COLO668 (cell line): ENCODE measurements around the gene MAZ.
"Not testable (repeated sequence)": the region's sequence is repeated elsewhere in the genome, so short reads cannot be mapped to it uniquely, and the experiment has no call there.

Experiments used
- DNase-seq: peaks from one replicate; lab custom pipeline; 2025; ENCODE audit not compliant: unreplicated experiment; lab: John Stamatoyannopoulos, UW

Gene MAZ

GRCh38 chr16:29806099-29806579 is at the start of gene MAZ:
Gene MAZ, plus strand, starts transcription at chr16:29806529. Its CDS starts 173 bp downstream, at chr16:29806702.
- peak; percentile 97 for DNase-seq

GRCh38 chr16:29756654-29757053 is 49.7 kb upstream of the MAZ start:
- DNase-seq, result no peak

DNA sequence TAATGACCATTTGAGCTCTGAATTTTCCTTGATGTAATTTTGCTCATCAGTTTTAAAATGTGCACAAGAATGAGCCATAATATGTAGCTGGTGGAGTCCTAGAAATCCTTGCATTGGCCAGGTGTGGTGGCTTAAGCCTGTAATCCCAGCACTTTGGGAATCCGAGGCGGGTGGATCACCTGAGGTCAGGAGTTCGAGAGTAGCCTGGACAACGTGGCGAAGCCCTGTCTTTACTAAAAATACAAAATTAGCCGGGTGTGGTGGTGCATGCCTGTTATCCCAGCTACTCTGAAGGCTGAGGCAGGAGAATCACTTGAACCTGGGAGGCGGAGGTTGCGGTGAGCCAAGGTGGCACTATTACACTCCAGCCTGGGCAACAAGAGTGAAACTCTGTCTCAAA is 49.2 kb upstream of the MAZ start:
- not testable (repeated sequence) for DNase-seq

DNA sequence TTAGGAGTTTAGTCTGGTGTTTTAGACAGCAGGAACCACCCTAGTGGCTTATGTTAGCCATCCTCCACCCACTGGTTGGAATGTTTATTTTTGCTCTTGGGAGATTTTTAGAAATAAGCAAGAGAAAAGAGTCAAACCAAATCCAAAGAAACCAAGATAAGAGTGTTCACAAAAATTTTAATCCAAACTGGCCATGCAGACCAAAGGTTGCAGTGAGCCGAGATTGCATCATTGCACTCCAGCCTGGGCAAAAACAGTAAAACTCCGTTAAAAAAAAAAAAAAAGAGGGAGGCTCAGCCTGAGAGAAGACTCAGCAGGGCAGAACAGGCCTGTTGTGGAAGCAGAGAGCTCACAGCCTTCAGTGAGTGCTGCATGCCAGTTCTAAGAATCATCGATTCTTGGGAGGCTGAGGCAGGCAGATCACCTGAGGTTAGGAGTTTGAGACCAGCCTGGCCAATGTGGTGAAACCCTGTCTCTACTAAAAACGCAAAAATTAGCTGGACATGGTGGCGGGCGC is 48.3 kb upstream of the MAZ start:
- no peak for DNase-seq

DNA sequence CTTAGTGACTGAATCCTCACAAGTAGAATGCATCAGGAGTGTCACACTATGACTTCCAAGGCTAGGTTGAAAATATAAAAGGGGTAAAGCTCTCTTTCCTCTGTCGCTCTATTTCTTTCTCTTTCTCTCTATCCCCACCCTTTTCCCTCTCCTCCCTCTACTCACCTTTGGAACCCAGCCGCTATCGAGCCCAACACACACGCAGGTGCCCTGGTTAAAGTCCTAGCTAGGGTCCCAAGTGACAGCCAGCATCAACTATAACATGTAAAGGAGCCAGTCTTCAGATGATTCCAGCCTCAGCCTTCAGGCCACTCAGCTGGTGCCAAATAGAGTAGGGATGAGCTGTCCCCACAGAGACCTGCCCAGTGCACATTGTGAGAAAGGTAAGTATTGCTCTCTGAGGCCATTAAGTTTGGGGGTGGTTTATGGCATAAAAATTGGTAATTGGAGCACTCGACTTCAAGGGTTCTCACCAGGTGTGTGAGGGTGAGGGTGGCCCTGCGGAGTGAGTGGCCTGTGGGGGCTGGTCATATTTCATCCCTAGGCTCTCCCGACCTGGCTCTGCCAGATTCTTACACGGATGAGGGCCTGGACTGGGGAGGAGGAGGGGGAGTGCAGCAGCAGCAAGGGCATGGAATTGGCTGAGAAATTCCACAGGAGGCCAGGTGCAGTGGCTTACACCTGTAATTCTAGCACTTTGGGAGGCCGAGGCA is 45.6 kb upstream of the MAZ start:
- peak; percentile 52 for DNase-seq

DNA sequence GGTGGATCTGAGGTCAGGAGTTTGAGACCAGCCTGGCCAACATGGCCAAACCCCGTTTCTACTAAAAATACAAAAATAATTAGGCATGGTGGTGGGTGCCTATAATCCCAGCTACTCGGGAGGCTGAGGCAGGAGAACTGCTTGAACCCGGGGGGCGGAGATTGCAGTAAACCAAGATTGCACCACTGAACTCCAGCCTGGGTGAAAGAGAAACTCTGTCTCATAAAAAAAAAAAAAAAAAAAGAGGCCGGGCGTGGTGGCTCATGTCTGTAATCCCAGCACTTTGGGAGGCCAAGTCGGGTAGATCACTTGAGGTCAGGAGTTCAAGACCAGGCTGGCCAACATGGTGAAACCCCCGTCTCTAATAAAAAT is 45.1 kb upstream of the MAZ start:
- not testable (repeated sequence) for DNase-seq

DNA sequence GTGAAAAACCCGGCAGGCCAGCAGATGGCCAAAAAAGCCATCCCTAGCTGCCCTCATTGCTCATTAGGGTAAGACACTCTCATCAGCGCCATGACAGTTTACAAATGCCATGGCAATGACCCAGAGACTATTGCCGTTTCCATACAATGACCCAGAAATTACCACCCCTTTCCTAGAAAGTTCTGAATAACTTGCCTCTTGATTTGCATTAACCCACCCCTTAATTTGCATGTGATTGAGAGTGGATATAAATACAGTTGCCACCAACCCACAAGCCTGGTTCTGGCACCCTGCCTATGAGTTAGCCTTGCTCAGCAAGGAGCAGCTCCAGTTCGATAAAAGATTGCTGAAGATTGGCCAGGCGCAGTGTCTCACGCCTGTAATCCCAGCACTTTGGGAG is 44.4 kb upstream of the MAZ start:
- DNase-seq, result no peak

- no peak for DNase-seq
Observed at GRCh38 chr16:29763326-29763725, 43.0 kb upstream of the MAZ start.

- peak; percentile 90 for DNase-seq
Observed at GRCh38 chr16:29765167-29766032, 40.9 kb upstream of the MAZ start.

DNA sequence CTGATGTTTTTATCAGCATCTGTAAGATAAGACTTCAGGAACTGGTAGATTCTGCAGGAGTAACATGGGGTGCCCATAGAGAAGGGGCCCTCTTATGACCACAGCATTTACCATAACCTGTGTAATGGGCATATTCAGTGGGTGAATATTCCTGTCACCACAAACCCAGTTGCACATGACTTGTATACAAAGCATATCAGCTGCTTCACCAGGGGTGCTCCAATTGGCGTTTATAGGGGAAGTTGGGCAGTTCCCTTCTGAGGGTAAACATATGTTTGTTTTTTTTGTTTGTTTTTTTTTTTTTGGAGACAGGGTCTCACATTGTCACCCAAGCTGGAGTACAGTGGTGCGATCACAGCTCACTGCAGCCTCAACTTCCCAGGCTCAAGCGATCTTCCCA is 39.8 kb upstream of the MAZ start:
- DNase-seq, result no peak

GRCh38 chr16:29767062-29767461 is 39.3 kb upstream of the MAZ start:
- DNase-seq, result no peak

GRCh38 chr16:29769507-29769906 is 36.8 kb upstream of the MAZ start:
- no peak for DNase-seq

- DNase-seq, result peak; percentile 22
Observed at GRCh38 chr16:29770250-29770929, 35.9 kb upstream of the MAZ start.

GRCh38 chr16:29772330-29772729 is 34.0 kb upstream of the MAZ start:
- not testable (repeated sequence) for DNase-seq

DNA sequence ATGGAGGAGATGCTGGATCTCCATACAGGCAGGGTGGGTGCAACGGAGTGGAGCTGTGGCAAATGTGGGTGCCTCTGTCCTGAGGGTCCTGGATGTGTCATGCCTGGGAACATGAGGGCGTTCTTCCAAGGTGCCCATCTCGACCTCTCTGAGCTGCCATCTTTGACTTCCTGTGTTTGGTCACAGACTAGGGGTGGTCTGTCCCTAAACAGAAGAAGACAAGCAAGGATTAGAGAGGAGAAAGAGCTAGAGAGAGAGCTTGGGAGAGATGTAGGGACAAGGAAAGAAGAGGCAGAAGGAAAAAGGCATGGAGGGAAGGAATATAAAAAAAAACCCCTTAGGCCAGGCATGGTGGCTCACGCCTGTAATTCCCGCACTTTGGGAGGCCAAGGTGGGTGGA is 31.6 kb upstream of the MAZ start:
- no peak for DNase-seq

GRCh38 chr16:29775742-29776408 is 30.5 kb upstream of the MAZ start:
- DNase-seq, result peak; percentile 5

- DNase-seq, result peak; percentile 19
Observed at GRCh38 chr16:29777576-29778350, 28.6 kb upstream of the MAZ start, which contains the start of gene ZG16. Gene ZG16, plus strand, starts transcription at chr16:29778256. Its CDS starts 1,011 bp downstream, at chr16:29779267.

DNA sequence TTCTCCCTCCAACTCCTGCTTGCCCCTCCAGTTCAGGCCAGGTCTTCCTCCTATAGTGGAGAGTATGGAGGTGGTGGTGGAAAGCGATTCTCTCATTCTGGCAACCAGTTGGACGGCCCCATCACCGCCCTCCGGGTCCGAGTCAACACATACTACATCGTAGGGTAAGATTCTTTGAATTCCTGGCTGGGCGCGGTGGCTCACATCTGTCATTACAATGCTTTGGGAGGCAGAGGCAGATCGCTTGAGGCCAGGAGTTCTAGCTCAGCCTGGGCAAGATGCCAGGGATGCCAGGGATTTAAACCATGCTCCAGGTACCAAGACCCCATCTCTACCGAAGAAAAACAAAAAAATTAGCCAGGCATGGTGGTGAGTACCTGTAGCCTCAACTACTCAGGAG is 26.9 kb upstream of the MAZ start:
- no peak for DNase-seq

DNA sequence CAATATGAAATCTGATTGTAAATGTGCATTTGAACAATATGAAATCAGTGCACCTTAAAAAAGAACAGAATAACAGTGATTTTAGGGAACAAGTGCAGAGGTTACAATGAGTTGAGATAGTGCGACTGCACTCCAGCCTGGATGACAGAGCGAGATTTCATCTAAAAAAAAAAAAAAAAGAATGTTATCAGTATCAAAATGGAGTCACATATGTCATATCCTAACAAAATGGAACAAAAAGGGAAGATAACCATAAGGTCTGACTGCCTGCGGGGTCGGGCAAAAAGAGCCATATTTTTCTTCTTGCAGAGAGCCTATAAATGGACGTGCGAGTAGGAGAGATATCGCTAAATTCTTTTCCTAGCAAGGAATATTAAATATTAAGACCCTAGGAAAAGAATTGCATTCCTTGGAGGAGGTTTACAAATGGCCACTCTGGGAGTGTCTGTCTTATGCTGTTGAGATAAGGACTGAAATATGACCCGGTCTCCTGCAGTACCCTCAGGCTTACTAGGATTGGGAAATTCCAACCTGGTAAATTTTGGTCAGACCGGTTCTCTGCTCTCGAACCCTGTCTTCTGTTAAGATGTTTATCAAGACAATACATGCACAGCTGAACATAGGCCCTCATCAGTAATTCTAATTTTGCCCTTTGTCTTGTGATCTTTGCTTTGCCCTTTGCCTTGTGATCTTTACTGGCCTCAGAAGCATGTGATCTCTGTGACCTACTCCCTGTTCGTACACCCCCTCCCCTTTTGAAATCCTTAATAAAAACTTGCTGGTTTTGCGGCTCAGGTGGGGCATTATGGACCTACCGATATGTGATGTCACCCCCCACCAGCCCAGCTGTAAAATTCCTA is 23.0 kb upstream of the MAZ start:
- DNase-seq, result not testable (repeated sequence)
